GM21576 (cell line): ENCODE measurements around the gene LMAN1.

Experiments used
- ATAC-seq: cut with Tn5 transposase; IDR thresholded peaks from one replicate; pipeline ENCODE4 v1.9.1; 2021; ENCODE audit warnings: mild to moderate bottlenecking, moderate library complexity; ENCODE audit not compliant: unreplicated experiment

Gene LMAN1

GRCh38 chr18:59372975-59373374 lies 13.9 kb upstream of the LMAN1 start:
- ATAC-seq = no peak

- no peak for ATAC-seq
Measured at GRCh38 chr18:59360381-59360780, 1.3 kb upstream of the LMAN1 start.

GRCh38 chr18:59359576-59359952 lies 499 bp upstream of the LMAN1 start:
- ATAC-seq = peak; percentile 12

DNA sequence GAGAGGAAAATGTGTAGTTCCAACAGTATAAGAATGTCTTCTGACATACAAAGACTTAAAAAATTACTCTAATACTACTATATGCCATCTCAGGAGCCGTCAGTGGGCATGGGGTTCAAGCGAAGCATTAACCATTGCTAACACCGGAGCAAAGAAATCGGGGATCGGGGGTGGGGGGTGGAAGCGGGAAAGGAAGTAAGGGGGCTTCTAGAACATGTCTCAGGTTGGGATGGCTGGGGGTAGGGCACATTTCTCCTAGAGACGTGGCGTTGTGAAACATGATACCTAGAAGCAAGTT lies 702 bp downstream of the LMAN1 start:
- ATAC-seq = no peak

DNA sequence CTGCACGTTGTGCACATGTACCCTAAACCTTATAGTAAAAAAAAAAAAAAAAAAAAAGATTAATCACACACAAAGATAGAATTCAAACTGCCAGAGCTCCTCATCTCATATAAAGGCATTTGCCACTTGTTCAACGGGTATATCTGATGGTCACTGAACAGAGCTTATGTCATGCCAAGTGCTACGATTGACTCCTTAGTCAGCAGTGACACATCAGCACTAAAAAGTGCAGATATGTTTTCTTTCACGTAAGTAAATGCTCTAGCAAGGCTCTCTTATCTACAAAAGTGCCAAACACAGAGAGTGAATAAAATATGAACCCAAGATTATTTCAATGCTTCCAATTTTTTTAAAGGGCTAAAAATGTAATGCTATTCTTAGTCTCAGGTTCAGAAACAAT lies 1.1 kb downstream of the LMAN1 start:
- ATAC-seq = no peak

- no peak for ATAC-seq
Measured at GRCh38 chr18:59354731-59355130, 4.3 kb downstream of the LMAN1 start.

DNA sequence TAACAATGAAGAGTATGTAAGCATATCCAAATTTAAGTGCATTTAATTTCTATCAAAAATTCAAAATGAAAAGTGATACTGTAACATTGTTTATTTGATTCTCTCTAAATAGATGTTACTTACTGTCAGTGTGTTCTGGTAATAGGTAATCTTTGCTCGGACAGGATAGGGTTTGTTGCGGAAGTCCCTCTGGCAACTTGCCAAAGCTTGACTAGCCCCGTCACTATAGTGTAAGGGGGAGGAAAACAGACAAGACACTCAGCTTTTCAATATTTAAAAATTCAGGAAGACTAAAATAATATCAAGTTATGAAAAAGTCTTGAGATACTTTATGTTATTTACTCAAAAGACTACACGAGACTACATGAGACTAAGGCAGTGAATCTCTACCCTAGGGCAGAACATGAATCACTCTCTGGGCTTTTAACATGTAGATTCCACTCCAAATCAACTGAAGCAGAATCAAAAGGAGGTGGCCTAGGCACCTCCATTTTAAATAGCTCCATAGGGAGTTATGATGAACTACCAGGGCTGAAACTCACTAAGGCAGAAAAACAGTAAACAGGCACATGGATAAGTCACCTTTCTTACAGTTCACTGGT lies 5.9 kb downstream of the LMAN1 start:
- ATAC-seq = no peak

GRCh38 chr18:59352250-59352855 lies 6.7 kb downstream of the LMAN1 start:
- peak; percentile 51 for ATAC-seq

GRCh38 chr18:59345556-59345955 lies 13.5 kb downstream of the LMAN1 start:
- ATAC-seq = no peak

DNA sequence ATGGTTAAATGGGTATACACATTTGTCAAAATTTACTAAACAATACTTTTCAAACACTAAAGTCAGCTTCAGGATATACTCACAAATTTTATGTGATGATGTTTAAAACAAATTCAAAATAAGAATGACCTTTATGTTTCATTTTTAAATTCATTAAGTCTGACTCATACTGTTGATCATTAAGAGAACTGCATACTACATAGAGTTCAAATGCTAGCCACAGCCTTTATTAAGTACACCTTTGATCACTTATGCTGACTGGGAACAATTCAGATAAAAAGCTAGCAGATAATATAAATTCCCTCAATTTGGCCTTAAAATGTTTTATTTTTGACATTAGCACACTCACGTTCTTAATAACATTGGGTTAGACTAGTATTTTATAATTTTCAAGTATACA lies 14.1 kb downstream of the LMAN1 start:
- no peak for ATAC-seq

DNA sequence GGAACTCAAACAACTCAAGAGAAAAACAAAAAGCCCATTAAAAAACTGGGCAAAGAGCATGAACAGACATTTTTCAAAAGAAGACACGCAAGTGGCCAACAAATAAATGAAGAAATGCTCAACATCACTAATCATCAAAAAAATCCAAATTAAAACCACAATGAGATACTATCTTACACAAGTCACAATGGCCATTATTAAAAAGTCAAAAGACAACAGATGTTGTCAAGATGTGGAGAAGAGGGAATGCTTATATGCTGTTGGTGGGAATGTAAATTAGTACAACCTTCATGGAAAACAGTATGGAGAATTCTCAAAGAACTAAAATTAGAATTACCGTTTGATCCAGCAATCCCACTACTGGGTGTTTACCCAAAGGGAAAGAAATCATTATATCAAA lies 15.1 kb downstream of the LMAN1 start:
- no peak for ATAC-seq

- no peak for ATAC-seq
Measured at GRCh38 chr18:59340817-59341216, 18.2 kb downstream of the LMAN1 start.

GRCh38 chr18:59340312-59340711 lies 18.8 kb downstream of the LMAN1 start:
- no peak for ATAC-seq

DNA sequence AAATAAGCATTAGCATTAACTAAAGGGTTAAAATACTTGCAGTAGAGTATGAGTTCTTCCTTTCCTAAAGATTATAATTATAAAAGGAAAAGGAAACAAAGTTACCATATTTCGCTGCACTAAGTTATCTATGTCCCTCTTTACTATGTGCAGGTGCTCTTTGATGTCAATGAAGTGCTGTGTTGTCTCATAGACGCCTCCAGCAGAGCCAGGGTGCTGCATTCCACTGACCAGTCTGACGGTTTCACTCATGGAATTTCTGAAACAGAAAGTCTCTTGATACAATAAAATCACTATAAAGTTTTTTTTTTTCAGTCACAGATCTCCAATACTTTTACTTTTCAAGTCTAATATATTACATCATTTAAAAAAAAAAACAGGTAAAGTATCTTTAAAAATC lies 26.1 kb downstream of the LMAN1 start:
- no peak for ATAC-seq

DNA sequence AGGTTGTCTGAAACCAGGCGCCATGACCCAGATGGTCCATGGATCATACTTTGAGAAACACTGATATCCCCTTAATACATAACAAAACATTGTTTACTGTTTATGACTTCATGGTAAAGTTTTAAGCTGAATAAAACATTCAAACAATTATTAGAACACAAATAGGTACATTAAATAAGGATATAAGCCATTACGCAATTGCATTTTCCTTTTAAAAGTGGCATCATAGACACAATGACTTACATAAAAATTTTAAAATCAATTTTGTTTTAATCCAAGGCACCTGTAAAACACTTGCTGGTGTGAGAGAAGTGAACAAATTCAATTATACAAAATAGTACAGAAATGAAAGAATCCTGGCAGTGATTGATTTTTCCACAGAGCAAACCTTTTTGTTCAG lies 30.4 kb downstream of the LMAN1 start:
- no peak for ATAC-seq

GRCh38 chr18:59325965-59326364 lies 33.1 kb downstream of the LMAN1 start:
- ATAC-seq = no peak

DNA sequence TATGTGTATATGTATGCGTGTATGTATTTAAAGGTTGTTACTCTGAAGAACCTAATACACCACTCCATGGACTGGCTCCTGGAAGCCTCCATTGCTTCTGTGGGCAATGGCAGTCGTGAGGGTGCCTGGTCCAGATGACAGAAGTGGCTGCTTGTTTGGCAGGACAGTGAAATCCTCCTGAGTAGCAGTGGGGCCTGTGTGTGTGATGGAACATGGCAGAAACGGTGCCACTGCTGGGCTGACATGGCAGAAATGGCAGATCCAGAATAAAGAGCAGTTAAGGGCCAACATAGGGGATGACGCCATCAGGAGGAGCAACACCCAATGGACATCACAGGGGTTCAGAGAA lies 34.5 kb downstream of the LMAN1 start:
- no peak for ATAC-seq

DNA sequence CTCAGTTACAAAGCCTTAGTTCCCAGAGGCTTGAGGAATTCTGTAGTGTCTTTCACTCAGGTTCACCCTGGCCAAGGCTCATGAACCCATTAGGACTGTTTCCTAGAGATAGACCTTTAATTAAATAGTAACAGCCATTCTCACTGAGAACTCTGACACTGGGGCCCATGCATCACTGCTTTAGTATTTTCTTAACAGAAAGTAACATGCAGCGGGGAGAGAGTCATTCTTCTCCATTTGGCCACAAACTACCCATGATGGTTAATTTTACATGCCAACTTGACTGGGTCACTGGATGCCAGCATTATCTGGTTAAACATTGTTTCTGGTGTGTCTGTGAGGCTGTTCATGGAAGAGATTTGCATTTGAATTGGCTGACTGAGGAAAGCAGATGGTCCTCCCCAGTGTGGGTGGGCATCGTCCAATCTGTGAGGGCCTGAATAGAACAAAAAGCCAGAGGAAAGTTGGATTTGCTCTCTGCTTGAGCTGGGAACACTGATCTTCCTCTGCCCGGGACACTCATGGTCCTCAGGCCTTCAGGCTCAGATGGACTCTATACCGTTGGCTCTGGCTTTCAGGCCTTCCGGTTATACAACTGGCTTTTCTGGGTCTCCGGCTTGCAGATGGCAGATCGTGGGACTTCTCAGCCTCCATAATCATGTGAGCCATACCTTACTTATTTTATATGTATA lies 35.0 kb downstream of the LMAN1 start:
- ATAC-seq = no peak

DNA sequence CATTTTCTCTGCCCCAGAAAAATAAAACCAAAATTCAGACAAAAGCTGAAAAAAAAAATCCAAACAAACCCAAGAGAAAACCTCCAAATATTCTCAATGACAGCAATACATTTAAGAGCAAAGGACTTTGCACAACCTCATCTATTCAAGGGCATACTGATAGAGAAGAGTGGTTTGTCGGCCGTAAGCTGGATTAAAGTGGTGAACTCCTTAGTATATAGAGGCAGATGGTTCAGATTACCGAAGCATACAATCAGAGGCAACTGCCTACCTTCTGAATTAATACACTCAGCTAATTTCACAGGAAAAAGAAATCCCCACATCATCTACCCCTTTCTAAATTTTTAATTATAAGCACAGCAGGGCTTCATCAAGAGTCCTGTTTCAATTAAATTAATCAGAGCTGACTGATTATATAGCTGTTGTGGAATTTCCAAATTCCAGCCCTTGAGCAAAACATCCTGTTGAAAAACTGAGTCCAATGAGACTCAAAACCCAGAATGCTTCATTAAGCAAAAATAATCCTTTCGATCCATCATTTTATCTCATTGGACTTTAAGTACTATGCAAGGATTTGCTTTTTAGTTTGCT lies 40.5 kb downstream of the LMAN1 start, which contains the start of gene CPLX4:
Gene CPLX4, minus strand, starts transcription at position 190 of the 591 bp plus-strand sequence. Its CDS starts 187 bp downstream, at position 3.
- no peak for ATAC-seq

GRCh38 chr18:59311631-59312030 lies 47.4 kb downstream of the LMAN1 start:
- no peak for ATAC-seq

GRCh38 chr18:59308938-59309260 lies 50.2 kb downstream of the LMAN1 start:
- ATAC-seq = no peak

DNA sequence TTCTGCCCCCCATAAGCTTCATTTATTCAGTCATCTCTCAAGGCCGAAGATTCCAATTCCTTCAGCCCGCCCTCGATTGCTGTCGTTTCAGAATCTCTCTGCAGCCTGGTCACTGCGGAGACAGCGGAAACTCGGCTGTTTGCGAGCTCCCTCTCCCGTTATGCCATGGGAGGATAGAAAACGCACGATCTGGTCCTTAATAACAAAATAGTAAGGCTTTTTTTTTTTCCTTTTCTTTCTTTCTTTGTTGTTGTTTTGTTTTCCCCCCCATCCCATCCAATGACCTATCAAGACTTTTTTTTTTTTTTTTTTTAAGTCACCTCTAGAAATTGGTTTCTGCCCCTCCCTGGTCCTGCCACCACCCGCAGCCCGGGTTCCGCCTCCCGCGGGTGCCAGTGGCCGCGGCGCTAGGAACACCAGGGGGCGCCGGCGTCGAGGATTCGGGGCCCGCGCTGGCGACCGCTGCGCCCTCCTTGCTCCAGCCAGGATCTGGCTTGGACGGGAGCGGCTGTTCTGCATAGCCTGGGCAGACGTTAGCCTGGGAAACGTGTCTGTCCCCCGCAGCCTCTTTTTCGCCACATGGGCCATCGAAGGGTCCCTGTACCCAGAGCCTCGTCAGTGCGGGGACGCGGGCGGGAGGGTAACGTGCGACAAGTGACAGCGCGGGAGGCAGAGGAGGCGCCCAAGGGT lies 50.7 kb downstream of the LMAN1 start:
- ATAC-seq = peak; percentile 84
